Astrocyte of the spinal cord (primary cell): ENCODE measurements around the gene ATIC.

Experiments used
- DNase-seq: peaks from one replicate; pipeline ENCODE4 v3.0.0; 2011; ENCODE audit warnings: low read depth, low spot score
- H3K4me3 ChIP-seq: 2 replicates; pipeline ENCODE4 v1.5.1; 2011; ENCODE audit warnings: low read depth, mild to moderate bottlenecking, low read length, moderate library complexity
- in situ Hi-C: cut with HindIII; loops from 2 replicates; pipeline ENCODE4 v1.10.0; 2017; ENCODE audit warnings: low sequenced_read_pairs
- TF ChIP-seq, protein P1 (sequence below): IDR thresholded peaks from 2 replicates; pipeline ENCODE4 v1.5.1; 2012; ENCODE audit warnings: low read depth, mild to moderate bottlenecking, low read length, inconsistent platforms

The ATIC gene

GRCh38 chr2:215377283-215377682 lies 65.4 kb downstream of the ATIC start:
- TF ChIP-seq, protein P1, sequence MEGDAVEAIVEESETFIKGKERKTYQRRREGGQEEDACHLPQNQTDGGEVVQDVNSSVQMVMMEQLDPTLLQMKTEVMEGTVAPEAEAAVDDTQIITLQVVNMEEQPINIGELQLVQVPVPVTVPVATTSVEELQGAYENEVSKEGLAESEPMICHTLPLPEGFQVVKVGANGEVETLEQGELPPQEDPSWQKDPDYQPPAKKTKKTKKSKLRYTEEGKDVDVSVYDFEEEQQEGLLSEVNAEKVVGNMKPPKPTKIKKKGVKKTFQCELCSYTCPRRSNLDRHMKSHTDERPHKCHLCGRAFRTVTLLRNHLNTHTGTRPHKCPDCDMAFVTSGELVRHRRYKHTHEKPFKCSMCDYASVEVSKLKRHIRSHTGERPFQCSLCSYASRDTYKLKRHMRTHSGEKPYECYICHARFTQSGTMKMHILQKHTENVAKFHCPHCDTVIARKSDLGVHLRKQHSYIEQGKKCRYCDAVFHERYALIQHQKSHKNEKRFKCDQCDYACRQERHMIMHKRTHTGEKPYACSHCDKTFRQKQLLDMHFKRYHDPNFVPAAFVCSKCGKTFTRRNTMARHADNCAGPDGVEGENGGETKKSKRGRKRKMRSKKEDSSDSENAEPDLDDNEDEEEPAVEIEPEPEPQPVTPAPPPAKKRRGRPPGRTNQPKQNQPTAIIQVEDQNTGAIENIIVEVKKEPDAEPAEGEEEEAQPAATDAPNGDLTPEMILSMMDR: no peak
- no peak overlapping the region for H3K4me3 ChIP-seq
- DNase-seq: no peak
- in situ Hi-C loops: no loop called here

- H3K4me3 ChIP-seq: no peak overlapping the region
- DNase-seq: no peak
- TF ChIP-seq, protein P1: no peak
- in situ Hi-C loops: no loop called here
Measured at GRCh38 chr2:215378045-215378444, 66.2 kb downstream of the ATIC start.

GRCh38 chr2:215379039-215379438 lies 67.2 kb downstream of the ATIC start:
- in situ Hi-C loops: no loop called here
- H3K4me3 ChIP-seq: no peak overlapping the region
- TF ChIP-seq, protein P1: no peak
- no peak for DNase-seq

DNA sequence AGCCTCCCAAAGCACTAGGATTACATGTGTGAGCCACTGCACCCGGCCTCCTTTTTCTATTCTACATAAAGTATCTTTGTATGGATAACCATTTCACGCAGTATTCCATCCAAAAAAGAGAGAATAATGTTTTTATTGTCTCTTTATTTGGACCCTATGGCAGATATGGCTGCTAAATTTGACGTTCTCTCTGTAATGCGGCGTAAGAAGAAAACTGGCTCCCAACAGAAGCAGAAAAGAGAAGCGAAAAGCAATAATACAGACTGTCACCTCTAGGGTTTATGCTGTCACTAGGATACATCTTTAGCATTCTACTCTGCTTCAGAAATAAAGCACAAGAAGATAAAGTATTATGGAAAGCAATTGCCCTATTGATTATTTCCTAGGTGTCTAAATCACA lies 68.1 kb downstream of the ATIC start:
- in situ Hi-C loops: no loop called here
- TF ChIP-seq, protein P1: no peak
- H3K4me3 ChIP-seq: no peak overlapping the region
- no peak for DNase-seq

GRCh38 chr2:215380699-215381098 lies 68.8 kb downstream of the ATIC start:
- DNase-seq: no peak
- TF ChIP-seq, protein P1: no peak
- in situ Hi-C loops: no loop called here
- no peak overlapping the region for H3K4me3 ChIP-seq

DNA sequence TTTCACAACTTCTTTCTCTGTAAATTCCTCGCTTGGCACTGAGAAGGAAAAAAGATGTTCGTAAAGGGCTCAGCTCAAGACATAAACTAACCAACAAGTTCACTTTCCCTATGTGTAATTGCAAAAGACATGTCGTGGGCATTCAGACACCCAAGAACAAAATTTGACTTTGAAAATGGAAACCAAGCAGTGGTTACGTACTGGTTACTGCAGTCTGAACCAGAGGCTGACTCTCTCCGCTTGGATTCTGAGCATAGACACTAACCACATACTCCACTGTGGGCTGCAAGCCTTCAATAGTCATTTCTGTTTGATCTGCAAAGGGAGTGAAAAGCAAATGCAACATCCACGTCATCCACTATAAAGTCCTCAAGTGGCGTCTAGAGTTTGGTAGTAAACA lies 70.2 kb downstream of the ATIC start:
- in situ Hi-C loops: no loop called here

More for the DNA sequence above, 70.2 kb downstream of the ATIC start:
- H3K4me3 ChIP-seq: no peak overlapping the region
- DNase-seq: no peak
- TF ChIP-seq, protein P1: no peak
